ENCODE results near the gene XCR1. TPM values are rescaled to one million over a fixed set of nuclear protein-coding genes. Genes with fewer than 3 reads are reported as not detected.

The XCR1 gene
- total RNA-seq, 4 donors from 2014 or later = 0.07 to 0.15 TPM; not detected in 2

DNA sequence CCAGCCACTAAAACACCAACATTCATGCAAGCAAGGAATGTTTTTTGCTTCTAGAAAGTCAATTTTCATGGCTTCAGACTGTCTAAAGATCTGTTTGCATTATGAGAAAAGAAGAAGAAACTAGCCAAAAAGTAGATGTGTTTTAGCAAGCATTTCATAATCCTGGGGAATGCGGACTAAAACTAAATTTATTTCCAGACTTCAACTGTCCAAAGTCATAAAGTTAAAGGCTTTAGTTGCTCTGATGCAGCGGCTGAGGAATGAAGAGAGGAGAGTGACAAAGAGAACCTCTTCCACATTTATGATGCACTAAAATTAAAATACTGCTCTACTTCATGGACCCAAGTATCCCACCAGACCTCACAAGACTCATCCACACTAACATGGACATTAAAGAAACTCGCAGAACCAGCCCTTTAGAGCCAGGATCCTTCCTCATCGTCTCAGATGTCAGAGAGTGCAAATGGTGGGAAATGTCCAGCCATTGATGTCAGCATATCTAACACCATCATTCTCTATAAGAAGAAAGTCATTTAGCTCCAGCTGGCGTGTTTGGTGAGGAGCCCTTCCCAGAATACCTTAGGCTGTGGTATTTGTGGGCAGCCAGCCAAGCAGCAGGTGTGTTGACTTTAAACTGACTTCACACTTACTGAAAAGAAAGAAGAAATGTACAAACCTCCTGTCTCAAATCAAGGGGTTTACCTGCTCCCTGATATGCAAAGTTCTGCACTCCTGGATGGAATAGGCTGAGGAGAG is 49.1 kb downstream of the XCR1 start:
- Histone ChIP-seq H3K27me3 (no peaks in the 10 kb centered on the region), H3K4me3 (no peak overlapping the region), H3K36me3 (no peaks in the 10 kb centered on the region), H3K27ac (peak overlapping the region; percentile 82 to 85), H3K9me3 (no peaks in the 10 kb centered on the region), H3K4me1 (peaks cover 5 to 22% of the 10 kb centered on the region in 2 donors)
- TF ChIP-seq, protein P1, sequence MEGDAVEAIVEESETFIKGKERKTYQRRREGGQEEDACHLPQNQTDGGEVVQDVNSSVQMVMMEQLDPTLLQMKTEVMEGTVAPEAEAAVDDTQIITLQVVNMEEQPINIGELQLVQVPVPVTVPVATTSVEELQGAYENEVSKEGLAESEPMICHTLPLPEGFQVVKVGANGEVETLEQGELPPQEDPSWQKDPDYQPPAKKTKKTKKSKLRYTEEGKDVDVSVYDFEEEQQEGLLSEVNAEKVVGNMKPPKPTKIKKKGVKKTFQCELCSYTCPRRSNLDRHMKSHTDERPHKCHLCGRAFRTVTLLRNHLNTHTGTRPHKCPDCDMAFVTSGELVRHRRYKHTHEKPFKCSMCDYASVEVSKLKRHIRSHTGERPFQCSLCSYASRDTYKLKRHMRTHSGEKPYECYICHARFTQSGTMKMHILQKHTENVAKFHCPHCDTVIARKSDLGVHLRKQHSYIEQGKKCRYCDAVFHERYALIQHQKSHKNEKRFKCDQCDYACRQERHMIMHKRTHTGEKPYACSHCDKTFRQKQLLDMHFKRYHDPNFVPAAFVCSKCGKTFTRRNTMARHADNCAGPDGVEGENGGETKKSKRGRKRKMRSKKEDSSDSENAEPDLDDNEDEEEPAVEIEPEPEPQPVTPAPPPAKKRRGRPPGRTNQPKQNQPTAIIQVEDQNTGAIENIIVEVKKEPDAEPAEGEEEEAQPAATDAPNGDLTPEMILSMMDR (IDR thresholded peaks at IDR 0.05) = no peak
- no peak for TF ChIP-seq POLR2A (IDR thresholded peaks at IDR 0.05)
- intact Hi-C loops (cut with DNase I; ENCODE audit: low total_unique reads) = no loop called here
- peak in 1 of 2 donors; percentile 63 for DNase-seq

DNA sequence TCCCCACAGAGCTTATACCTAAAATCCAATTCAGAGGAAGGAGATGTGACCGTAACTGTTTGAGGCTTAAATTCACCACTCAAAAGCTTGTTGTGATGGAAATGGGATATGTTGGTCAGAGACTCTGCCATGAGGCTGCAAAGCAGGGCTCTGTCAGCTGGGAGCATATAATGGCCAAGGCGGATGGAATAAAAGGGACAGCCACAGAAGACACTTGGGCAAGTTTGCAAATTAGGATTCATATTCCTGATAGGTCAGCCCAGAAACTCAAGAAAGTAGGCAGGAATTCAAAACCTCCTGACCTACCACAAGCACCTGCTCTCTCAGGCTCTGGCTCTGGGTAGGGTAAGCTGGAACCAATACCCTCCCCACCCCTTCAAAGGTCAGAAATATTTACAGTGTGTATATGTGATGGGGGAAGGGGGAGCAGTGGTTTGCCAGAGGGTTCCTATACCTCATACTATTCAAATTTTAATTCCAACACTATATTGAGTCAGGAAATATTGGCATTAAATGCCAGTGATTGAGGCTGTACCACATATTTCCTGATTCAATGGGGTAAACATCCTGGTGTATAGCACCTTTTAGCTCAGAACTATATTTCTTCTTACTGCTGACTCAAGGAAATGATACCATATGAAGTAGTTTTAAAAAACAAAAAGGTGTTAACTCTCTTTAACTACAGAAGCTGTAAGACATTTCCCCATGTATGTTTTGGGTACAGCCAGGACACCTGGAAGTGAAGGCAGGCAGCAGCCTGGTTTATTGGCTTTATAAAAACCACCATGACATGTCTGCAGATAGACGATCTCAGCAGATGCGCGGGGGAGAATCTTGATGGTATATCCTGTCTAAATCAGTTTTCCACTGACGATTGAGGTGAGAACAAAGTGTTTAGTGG is 50.8 kb downstream of the XCR1 start:
- Histone ChIP-seq H3K27ac (peak overlapping the region; percentile 82 to 85), H3K36me3 (no peaks in the 10 kb centered on the region)

DNA sequence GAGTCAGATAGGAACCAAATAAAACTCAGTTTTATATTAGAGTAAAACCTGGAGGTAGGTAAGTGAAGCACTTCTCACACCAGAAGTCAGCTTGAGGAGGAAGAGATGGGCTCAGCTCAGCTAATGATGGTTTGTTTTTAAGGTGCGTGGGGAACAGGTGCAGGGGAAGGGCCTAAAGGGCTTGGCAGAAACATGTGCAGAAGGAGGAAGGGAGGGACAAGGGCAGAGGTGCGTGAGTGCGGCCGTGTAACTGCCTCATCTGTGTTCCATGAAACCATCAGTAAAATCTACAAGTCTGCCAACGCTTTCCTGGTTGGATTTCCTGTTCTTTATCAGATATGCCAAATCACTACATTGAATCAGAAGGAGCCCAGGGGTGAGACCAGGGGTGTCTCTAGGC is 51.6 kb downstream of the XCR1 start:
- no peaks in the 10 kb centered on the region for H3K36me3 ChIP-seq
- intact Hi-C loops (cut with DNase I; ENCODE audit: low total_unique reads) = no loop called here
- DNase-seq = no peak
- no peak for TF ChIP-seq POLR2A (IDR thresholded peaks at IDR 0.05)
- no peaks in the 10 kb centered on the region for H3K9me3 ChIP-seq
- H3K4me1 ChIP-seq = peaks cover 5 to 30% of the 10 kb centered on the region in 2 donors
- no peak overlapping the region for H3K4me3 ChIP-seq
- H3K27me3 ChIP-seq = no peaks in the 10 kb centered on the region
- peak overlapping the region; percentile 82 to 85 for H3K27ac ChIP-seq

More for the DNA sequence above, 50.8 kb downstream of the XCR1 start:
- no peak overlapping the region for H3K4me3 ChIP-seq
- no peaks in the 10 kb centered on the region for H3K27me3 ChIP-seq
- no peaks in the 10 kb centered on the region for H3K9me3 ChIP-seq
- no peak for TF ChIP-seq POLR2A (IDR thresholded peaks at IDR 0.05)
- TF ChIP-seq, protein P1 (IDR thresholded peaks at IDR 0.05) = no peak
- DNase-seq = no peak
- peaks cover 5 to 26% of the 10 kb centered on the region in 2 donors for H3K4me1 ChIP-seq
- intact Hi-C loops (cut with DNase I; ENCODE audit: low total_unique reads) = no loop called here

DNA sequence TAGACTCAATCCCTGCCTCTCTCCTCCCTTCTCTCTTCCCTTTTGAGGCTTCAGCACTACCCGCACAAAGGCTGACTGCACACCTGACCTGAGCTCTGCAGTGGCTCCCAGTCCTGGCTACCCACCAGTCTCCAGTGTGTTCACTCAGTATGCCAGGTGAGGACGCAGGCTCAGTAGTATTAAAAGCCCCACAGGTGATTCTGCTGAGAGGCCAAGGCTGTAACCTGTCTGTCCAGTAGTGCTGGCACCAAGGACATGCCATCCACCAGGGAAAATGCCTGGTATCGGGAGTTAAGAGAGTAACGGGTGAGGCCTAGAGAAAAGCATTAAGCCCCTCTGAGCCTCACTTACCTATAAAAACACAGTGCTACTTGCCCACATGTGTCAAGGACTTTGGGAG is 52.6 kb downstream of the XCR1 start:
- intact Hi-C loops (cut with DNase I; ENCODE audit: low total_unique reads) = no loop called here
- Histone ChIP-seq H3K27me3 (no peaks in the 10 kb centered on the region), H3K36me3 (no peaks in the 10 kb centered on the region), H3K9me3 (no peaks in the 10 kb centered on the region), H3K27ac (peak overlapping the region; percentile 33 to 82), H3K4me3 (no peak overlapping the region), H3K4me1 (peaks cover 5 to 27% of the 10 kb centered on the region in 2 donors)
- DNase-seq = no peak
- TF ChIP-seq, protein P1 (IDR thresholded peaks at IDR 0.05) = no peak
- no peak for TF ChIP-seq POLR2A (IDR thresholded peaks at IDR 0.05)

DNA sequence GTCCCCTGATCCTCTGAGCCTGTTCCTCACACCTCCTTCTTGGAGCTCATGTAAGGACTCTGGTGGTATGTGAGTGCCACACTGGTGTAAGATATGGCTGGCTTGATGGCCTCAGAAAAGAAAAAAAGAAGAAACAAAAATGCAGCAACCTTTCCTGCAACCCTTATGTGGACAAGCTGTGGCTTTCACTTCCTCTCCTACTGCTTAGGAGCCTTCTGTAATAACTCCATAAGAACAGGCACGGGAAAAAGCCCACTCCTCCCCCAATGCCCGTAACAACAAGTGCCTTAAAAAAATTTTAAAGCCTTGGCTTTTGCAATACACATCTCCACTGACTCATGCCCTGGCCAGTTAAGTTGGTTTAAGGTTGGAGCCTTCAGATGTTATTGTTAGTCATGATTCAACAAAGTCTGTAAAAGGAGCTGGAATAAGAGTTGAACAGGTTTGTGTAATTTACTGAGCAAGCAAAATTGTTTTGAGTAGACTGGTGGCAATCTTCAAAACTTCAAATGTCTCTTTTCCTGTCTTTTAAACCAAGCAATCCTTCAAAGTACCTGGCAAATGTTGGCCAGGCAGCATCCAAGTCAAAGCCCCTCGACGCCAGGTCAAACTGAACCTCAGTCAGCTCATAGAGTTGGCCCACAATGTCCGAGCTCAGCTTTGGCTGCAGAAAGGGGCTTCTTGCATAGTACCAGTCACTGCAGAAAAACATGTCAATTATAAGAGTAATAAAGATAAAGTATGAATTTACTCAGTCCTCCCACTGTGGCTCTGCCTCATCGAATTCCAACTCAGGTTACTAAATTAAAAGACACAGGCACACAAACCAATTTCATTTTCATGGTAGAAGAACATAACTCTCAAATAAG is 54.5 kb downstream of the XCR1 start:
- H3K4me3 ChIP-seq = no peak overlapping the region
- no peaks in the 10 kb centered on the region for H3K27me3 ChIP-seq
- H3K36me3 ChIP-seq = no peaks in the 10 kb centered on the region
- intact Hi-C loops (cut with DNase I; ENCODE audit: low total_unique reads) = no loop called here
- H3K27ac ChIP-seq = peak overlapping the region; percentile 87 to 88
- H3K9me3 ChIP-seq = no peaks in the 10 kb centered on the region
- H3K4me1 ChIP-seq = peaks cover 3 to 22% of the 10 kb centered on the region in 2 donors
- TF ChIP-seq POLR2A (IDR thresholded peaks at IDR 0.05) = no peak
- TF ChIP-seq, protein P1 (IDR thresholded peaks at IDR 0.05) = no peak
- DNase-seq = peak; percentile 39 to 83
